H1 (cell line): ENCODE results near the gene TLE4. TPM values are rescaled to one million over a fixed set of nuclear protein-coding genes. Genes with fewer than 3 reads are reported as not detected.

ENCODE experiments used
- CTCF ChIA-PET: fragments of 300-600 bp; sonication (Branson Sonifier 250); formaldehyde crosslinking; loops from one replicate; lab custom pipeline; 2021; ENCODE audit not compliant: partially characterized antibody; lab: Charles Lee
- POLR2A ChIA-PET: fragments of 300-600 bp; sonication (Branson Sonifier 250); formaldehyde crosslinking; loops from one replicate; lab custom pipeline; 2021; ENCODE audit warnings: inconsistent platforms; ENCODE audit not compliant: partially characterized antibody; lab: Charles Lee
- DNase-seq, 2 experiments: peaks; one replicate each; pipeline versions ENCODE4 v3.0.0 to v3.0.0-alpha.2; 2010 to 2022; ENCODE audit warnings: low spot score in 2 of 2, low read depth in 1 of 2, mixed read lengths in 1 of 2
- FAIRE-seq: peaks from 2 replicates; lab custom pipeline; 2011; peaks lifted over from hg19 to GRCh38; lab: Jason Lieb, UNC
- H2AFZ ChIP-seq: 2 replicates; pipeline ENCODE4 v1.8.1; 2012; ENCODE audit warnings: low read length, inconsistent platforms
- H2AK5ac ChIP-seq: 2 replicates; pipeline ENCODE4 v1.6.1; 2013; ENCODE audit warnings: low read depth, low read length
- H2BK120ac ChIP-seq: replicated peaks from 2 replicates; pipeline ENCODE3; 2013; ENCODE audit warnings: low read depth, low read length, inconsistent platforms
- H2BK12ac ChIP-seq: 2 replicates; pipeline ENCODE4 v1.6.1; 2013; ENCODE audit warnings: low read depth, low read length
- H2BK15ac ChIP-seq: 2 replicates; pipeline ENCODE4 v1.6.1; 2013; ENCODE audit warnings: low read length
- H2BK20ac ChIP-seq: 2 replicates; pipeline ENCODE4 v1.6.1; 2013; ENCODE audit warnings: low read length
- H2BK5ac ChIP-seq: 2 replicates; pipeline ENCODE4 v1.6.1; 2013; ENCODE audit warnings: low read depth, low read length
- H3K14ac ChIP-seq: 2 replicates; pipeline ENCODE4 v1.6.1; 2013; ENCODE audit warnings: inconsistent platforms; ENCODE audit not compliant: insufficient read length
- H3K18ac ChIP-seq: 2 replicates; pipeline ENCODE4 v1.6.1; 2013; ENCODE audit warnings: low read length; ENCODE audit errors: extremely low read depth
- H3K23ac ChIP-seq: 2 replicates; pipeline ENCODE4 v1.6.1; 2013; ENCODE audit warnings: inconsistent platforms; ENCODE audit not compliant: insufficient read length
- H3K23me2 ChIP-seq: 2 replicates; pipeline ENCODE4 v1.6.1; 2013; ENCODE audit warnings: low read depth, low read length
- H3K27ac ChIP-seq: 2 replicates; pipeline ENCODE4 v1.6.1; 2011; ENCODE audit warnings: low read depth, low read length, inconsistent platforms
- H3K27me3 ChIP-seq, 4 experiments: replicated peaks in 1 of 4; 1 replicate in 1 of 4; 2 replicates in 3 of 4; pipeline versions ENCODE4 v1.6.1 to v1.8.1; 2011 to 2013; ENCODE audit warnings: low read length in 3 of 4, mild to moderate bottlenecking in 3 of 4, inconsistent platforms in 2 of 4, mixed read lengths in 2 of 4, moderate library complexity in 1 of 4; ENCODE audit not compliant: control insufficient read depth in 3 of 4, insufficient read depth in 3 of 4; ENCODE audit errors: extremely low read depth in 1 of 4
- H3K36me3 ChIP-seq, 4 experiments: 2 replicates each; pipeline versions ENCODE4 v1.6.1 to v1.8.1; 2011 to 2013; ENCODE audit warnings: mild to moderate bottlenecking in 4 of 4, low read length in 3 of 4, moderate library complexity in 2 of 4, control low read depth in 1 of 4, inconsistent platforms in 1 of 4; ENCODE audit not compliant: insufficient read depth in 4 of 4, control insufficient read depth in 2 of 4
- H3K4ac ChIP-seq: replicated peaks from 2 replicates; pipeline ENCODE3; 2013; ENCODE audit warnings: low read length, low read depth, mixed read lengths, inconsistent platforms; ENCODE audit not compliant: insufficient read length
- H3K4me1 ChIP-seq, 4 experiments: replicated peaks in 1 of 4; 1 replicate in 1 of 4; 2 replicates in 3 of 4; pipeline versions ENCODE4 v1.6.1 to v1.8.1; 2011 to 2013; ENCODE audit warnings: low read length in 3 of 4, inconsistent platforms in 2 of 4, mixed read lengths in 1 of 4; ENCODE audit not compliant: insufficient read depth in 4 of 4, control insufficient read depth in 3 of 4
- H3K4me2 ChIP-seq, 2 experiments: 2 replicates each; pipeline versions ENCODE4 v1.6.1 to v1.8.1; 2011 to 2013; ENCODE audit warnings: low read depth in 2 of 2, low read length in 2 of 2, control low read depth in 1 of 2, inconsistent platforms in 1 of 2, mild to moderate bottlenecking in 1 of 2; ENCODE audit not compliant: insufficient read depth in 1 of 2
- H3K4me3 ChIP-seq, 4 experiments: fragments of 200-600, 300-600 bp in 1 of 4; sonication (generic), shearing (Covaris generic), sonication (Bioruptor Twin) in 1 of 4; 2 replicates each; pipeline versions ENCODE4 v1.5.1 to v1.8.1; 2011 to 2016; ENCODE audit warnings: low read length in 4 of 4, low read depth in 3 of 4, control low read depth in 2 of 4, inconsistent platforms in 2 of 4, mild to moderate bottlenecking in 2 of 4, mixed read lengths in 1 of 4, moderate library complexity in 1 of 4; ENCODE audit not compliant: insufficient read depth in 2 of 4; ENCODE audit errors: extremely low read depth in 1 of 4
- H3K56ac ChIP-seq: replicated peaks from 2 replicates; pipeline ENCODE3; 2013; ENCODE audit warnings: low read depth, mild to moderate bottlenecking, mixed read lengths, low read length, inconsistent platforms; ENCODE audit not compliant: insufficient read length
- H3K79me1 ChIP-seq: 2 replicates; pipeline ENCODE4 v1.6.1; 2013; ENCODE audit warnings: low read depth, low read length, control low read depth
- H3K79me2 ChIP-seq, 2 experiments: 2 replicates each; pipeline versions ENCODE4 v1.6.1 to v1.8.1; 2012 to 2013; ENCODE audit warnings: low read length in 2 of 2, mild to moderate bottlenecking in 2 of 2, inconsistent platforms in 1 of 2; ENCODE audit not compliant: insufficient read depth in 2 of 2, control insufficient read depth in 1 of 2
- H3K9ac ChIP-seq, 4 experiments: replicated peaks in 1 of 4; 1 replicate in 1 of 4; 2 replicates in 3 of 4; pipeline versions ENCODE4 v1.6.1 to v1.8.1; 2011 to 2013; ENCODE audit warnings: low read depth in 3 of 4, low read length in 3 of 4, control low read depth in 2 of 4, mild to moderate bottlenecking in 2 of 4, moderate library complexity in 2 of 4, inconsistent platforms in 1 of 4; ENCODE audit errors: extremely low read depth in 1 of 4
- H3K9me3 ChIP-seq, 2 experiments: 2 replicates each; pipeline versions ENCODE4 v1.6.1 to v1.8.1; 2012 to 2013; ENCODE audit warnings: mild to moderate bottlenecking in 2 of 2, moderate library complexity in 2 of 2, control low read depth in 1 of 2, inconsistent platforms in 1 of 2, low read depth in 1 of 2, low read length in 1 of 2, mixed read lengths in 1 of 2; ENCODE audit not compliant: insufficient read depth in 2 of 2
- H4K20me1 ChIP-seq, 2 experiments: replicated peaks in 1 of 2; 2 replicates each; pipeline versions ENCODE3 to v1.8.1; 2011 to 2013; ENCODE audit warnings: inconsistent platforms in 2 of 2, low read length in 2 of 2, mild to moderate bottlenecking in 1 of 2; ENCODE audit not compliant: insufficient read depth in 2 of 2, control insufficient read depth in 1 of 2
- H4K5ac ChIP-seq: 2 replicates; pipeline ENCODE4 v1.6.1; 2013; ENCODE audit warnings: low read length, low read depth, mixed read lengths, inconsistent platforms; ENCODE audit not compliant: insufficient read length
- H4K8ac ChIP-seq: 2 replicates; pipeline ENCODE4 v1.8.0; 2013; ENCODE audit warnings: mild to moderate bottlenecking, moderate library complexity, low read length, inconsistent platforms; ENCODE audit not compliant: insufficient read depth; ENCODE audit errors: extremely low read depth
- H4K91ac ChIP-seq: replicated peaks from 2 replicates; pipeline ENCODE3; 2013; ENCODE audit warnings: low read length, mixed read lengths, inconsistent platforms; ENCODE audit not compliant: insufficient read length
- KDM4A ChIP-seq: IDR thresholded peaks from one replicate; pipeline ENCODE4 v1.7.1; 2012; ENCODE audit warnings: low read depth, mild to moderate bottlenecking, moderate library complexity, low read length, inconsistent platforms; ENCODE audit not compliant: severe bottlenecking
- WGBS, 2 experiments: shearing (Covaris generic) in 1 of 2; methylation state at CpG; one replicate each; pipeline versions ENCODE4 v1.1.6 to v1.1.7; 2013 to 2015; ENCODE audit warnings: low lambda C conversion rate in 2 of 2, mixed read lengths in 2 of 2, inconsistent platforms in 1 of 2, low coverage in 1 of 2, missing lambda C conversion rate in 1 of 2; ENCODE audit not compliant: insufficient replicate concordance in 2 of 2, insufficient coverage in 1 of 2, insufficient read length in 1 of 2; ENCODE audit errors: extremely low coverage in 1 of 2, missing lambda C conversion rate in 1 of 2; 5-methylcytosine and 5-hydroxymethylcytosine counted together
- polyA plus RNA-seq, 7 experiments: library from polyadenylated mRNA; depleted of rRNA in 3 of 7; stranded (reverse) in 5 of 7; unstranded in 2 of 7; fragments of >200 nt in 5 of 7; fragments of 200-250 nt in 2 of 7; gene quantifications; 1 replicate in 5 of 7; 2 replicates in 1 of 7; 4 replicates in 1 of 7; pipeline versions ENCODE4 v1.2.1 to v1.2.3, GENCODE V29; 2011 to 2013; ENCODE audit warnings: missing spikeins in 2 of 7, mixed read lengths in 2 of 7
- total RNA-seq: library from RNA; stranded (reverse); fragmentation: NEBNext Ultra II Directional; extraction: Animal tissue kit (Norgen Biotek cat#: 25700); gene quantifications from 2 replicates; pipeline ENCODE4 v1.2.1, GENCODE V29; 2021

The TLE4 gene
- total and polyA plus RNA-seq, 2 of the 8 experiments (the other 6 are each of a cell fraction or from before 2014, with no cell fraction given): 32.4 to 36.9 TPM

- Histone ChIP-seq H3K27ac (no peak overlapping the region), H3K9me3 (no peaks in the 10 kb centered on the region), H3K27me3 (no peaks in the 10 kb centered on the region), H4K5ac (no peak overlapping the region), H3K56ac (no peak overlapping the region), H3K14ac (no peak overlapping the region), H3K23ac (no peak overlapping the region), H2BK15ac (no peak overlapping the region), H3K23me2 (no peaks in the 10 kb centered on the region), H3K4me1 (no peaks in the 10 kb centered on the region), H3K4me3 (no peak overlapping the region), H3K18ac (no peak overlapping the region), H2AFZ (no peak overlapping the region), H3K4me2 (no peak overlapping the region), H4K91ac (no peak overlapping the region), H3K9ac (no peak overlapping the region), H3K4ac (no peak overlapping the region), H3K36me3 (peaks cover 18 to 80% (median 49%) of the 10 kb centered on the region in 4 experiments), H3K79me2 (no peaks in the 10 kb centered on the region), H2BK120ac (no peak overlapping the region), H2BK12ac (no peak overlapping the region), H4K20me1 (peaks cover 0 to 4% of the 10 kb centered on the region in 2 experiments), H2BK20ac (no peak overlapping the region), H2AK5ac (no peak overlapping the region), H2BK5ac (no peak overlapping the region), H3K79me1 (no peaks in the 10 kb centered on the region; the same call in 1 of the 2 replicates), H4K8ac (no peak overlapping the region)
- ChIA-PET CTCF (no interaction called here), POLR2A (interaction anchor here (0.7 kb wide), 1 partner anchor 51 kb away, joined by 3 read pairs; no protein-coding TSS in a partner anchor)
- 96% methylated on average over 2 of the region's 2 CpGs; no CpG with 5 or more reads in 1 of the 2 experiments for WGBS, 2 experiments
- FAIRE-seq (no peak), DNase-seq (no peak)
- TF ChIP-seq KDM4A: no peak
Measured at GRCh38 chr9:79719021-79719420, 147.3 kb downstream of the TLE4 start.
